ENCODE results near the gene TSR3.

GRCh38 chr16:1342526-1343427 is 8.9 kb downstream of the TSR3 start:
- TF ChIP-seq CTCF (IDR thresholded peaks at IDR 0.05) (peak in 1 of 7 experiments; percentile 12), POLR2A (IDR thresholded peaks at IDR 0.05) (peak; percentile 35 to 71 (median 67))

All from body of pancreas (tissue), 4 donors.